ENCODE results near the gene UTRN.

The UTRN gene

GRCh38 chr6:144279484-144280150, 5.5 kb upstream of the UTRN start:
- no peak for FAIRE-seq
- DNase-seq (ENCODE audit: insufficient read length, low spot score) = no peak

DNA sequence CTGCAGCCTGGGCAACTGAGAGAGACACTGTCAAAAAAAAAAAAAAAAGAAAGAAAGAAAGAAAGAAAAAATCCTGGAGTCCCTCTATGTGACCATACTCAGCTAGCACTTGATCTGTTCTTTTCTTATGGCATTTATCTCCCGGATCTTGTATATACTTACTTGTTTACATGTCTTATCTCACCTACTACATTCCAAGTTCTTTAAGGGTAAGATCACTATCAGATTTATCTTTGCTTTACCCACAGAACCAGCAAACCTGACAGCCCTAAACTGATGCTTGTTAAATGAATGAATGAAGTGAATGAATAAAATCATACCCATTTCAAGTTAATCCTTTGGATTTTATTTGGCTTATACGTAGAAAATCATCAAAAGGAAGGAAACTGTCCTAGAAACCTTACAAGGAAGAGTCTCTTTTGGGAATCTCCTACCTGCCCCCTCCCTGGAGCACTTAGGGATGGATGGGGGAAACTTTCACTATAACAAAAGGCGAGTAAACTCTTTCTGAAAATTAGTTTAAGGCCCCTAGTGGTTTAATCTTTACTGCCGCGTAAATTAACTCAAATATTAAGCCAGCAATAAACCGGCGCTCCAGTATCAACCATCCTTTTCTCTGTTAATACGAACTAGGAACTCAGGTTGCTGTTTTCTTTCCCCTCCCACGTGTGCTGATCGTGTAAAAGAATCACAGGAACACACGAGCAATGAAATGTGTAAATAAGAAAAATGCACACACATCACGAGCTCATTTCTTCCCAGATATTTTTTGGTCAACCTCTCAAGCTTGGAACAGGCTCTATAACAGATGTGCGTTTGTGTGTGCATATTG, 1.3 kb upstream of the UTRN start:
- DNase-seq (ENCODE audit: insufficient read length, low spot score) (no peak), FAIRE-seq (no peak)

DNA sequence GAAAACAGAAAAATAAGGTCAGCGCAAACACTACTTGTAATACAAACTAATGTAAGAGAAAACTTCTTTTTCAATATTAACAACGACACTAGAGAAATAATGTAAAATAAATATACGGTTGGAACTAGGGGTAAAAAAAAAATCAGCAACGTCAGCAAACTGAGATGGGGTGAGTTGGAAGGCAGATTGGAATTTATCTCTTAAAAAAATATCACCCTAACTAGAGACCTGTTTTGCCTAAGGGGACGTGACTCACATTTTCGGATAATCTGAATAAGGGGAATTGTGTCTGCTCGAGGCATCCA, 705 bp upstream of the UTRN start:
- no peak for FAIRE-seq
- DNase-seq (ENCODE audit: insufficient read length, low spot score) = no peak

DNA sequence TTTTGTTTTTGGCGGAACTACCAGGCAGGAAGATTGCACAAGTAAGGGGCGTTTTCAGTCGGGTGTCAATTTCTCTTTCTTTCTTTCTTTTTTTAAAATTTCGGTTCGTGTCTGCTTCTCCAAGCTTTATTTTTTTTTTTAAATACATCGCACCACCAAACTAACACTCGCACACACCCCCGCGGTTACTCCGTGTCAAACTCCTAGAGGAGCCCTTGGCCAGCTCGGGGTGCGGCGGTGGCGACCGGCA, 338 bp downstream of the UTRN start:
- DNase-seq (ENCODE audit: insufficient read length, low spot score) = peak; percentile 20
- FAIRE-seq = no peak

- DNase-seq (ENCODE audit: insufficient read length, low spot score) (peak; percentile 29), FAIRE-seq (peak; percentile 35)
These were observed 815 bp downstream of the UTRN start for GRCh38 chr6:144285798-144286502.

DNA sequence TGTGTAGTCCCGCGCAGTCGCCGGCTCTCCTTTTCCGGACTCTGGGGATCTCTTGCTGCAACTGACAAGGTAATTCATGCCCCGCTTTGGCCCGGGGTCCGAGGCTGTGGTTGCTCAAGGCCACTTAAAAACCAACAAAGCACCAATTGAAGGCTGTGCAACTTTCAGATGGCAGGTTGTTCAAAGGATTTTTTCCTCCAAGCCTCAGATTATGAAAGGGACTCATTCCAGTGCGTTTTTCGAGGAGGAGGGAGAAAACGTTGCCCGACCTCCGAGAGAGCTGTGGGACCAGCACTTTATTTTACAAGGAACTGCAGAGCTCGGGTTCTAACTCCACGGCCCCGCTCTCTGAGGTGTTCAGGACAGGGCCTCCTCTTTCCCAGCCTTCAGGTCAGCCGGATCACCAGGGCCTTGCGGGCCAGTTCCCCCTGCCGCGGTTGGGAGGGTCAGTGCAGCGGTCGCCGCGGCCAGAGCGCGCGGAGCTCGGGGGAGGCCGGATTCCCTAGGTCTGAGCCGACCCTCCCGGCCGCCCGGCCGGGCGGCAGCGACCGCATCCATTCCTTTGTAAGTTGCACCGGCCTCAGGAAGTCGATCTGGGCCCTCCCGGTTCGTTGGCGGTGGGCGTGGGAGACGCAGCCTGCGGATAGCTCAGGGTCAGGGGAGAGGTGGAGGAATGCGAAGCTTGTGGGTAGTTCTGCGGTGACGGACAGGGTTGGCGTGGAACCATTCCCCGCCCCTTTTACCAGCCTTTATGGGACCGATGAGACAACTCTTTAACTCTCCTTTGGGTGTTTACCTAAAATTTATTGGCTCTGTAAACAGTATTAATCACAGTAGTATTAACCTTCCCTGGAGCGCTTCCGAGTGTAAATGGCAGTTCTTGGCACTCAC, 1.6 kb downstream of the UTRN start:
- FAIRE-seq (peak; percentile 14), DNase-seq (ENCODE audit: insufficient read length, low spot score) (no peak)

DNA sequence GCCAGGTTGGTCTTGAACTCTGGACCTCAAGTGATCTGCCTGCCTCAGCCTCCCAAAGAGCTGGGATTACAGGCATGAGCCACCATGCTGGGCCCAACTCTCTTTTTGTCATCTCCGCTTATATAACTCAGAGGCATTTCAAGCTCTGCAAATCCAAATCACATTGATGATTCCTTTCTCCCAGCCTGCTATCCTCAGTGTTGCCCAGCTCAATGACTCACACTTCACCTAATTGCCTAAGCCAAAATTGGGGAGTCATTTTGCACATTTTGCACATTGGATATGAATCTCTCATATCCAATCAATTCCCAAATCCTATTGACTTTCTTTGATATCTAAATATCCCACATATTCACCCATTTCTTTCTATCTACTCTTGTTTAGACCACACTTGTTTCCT, 3.9 kb downstream of the UTRN start:
- no peak for FAIRE-seq

DNA sequence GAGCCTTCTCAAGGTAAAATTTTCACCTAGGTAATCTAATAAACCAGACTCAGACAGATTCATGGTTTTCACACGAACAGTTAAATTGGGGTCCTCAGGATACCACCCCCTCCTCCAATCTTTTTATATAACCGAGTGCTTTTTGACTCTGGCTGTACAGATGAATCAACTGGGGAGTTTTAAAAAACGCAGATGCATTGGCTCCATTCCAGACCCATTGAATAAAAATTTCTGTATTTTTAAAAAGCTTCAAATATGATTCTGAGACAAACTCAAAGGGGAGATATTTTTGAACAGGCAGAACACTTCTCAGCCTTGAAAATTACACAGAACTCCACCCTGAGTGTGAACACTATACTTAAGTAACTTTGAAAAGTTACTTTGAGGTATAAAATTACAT, 7.2 kb downstream of the UTRN start:
- DNase-seq (ENCODE audit: insufficient read length, low spot score) = no peak
- FAIRE-seq = no peak

More for the DNA sequence above, 3.9 kb downstream of the UTRN start:
- DNase-seq (ENCODE audit: insufficient read length, low spot score) = no peak

GRCh38 chr6:144294016-144294415, 8.9 kb downstream of the UTRN start:
- no peak for DNase-seq (ENCODE audit: insufficient read length, low spot score)
- FAIRE-seq = no peak

DNA sequence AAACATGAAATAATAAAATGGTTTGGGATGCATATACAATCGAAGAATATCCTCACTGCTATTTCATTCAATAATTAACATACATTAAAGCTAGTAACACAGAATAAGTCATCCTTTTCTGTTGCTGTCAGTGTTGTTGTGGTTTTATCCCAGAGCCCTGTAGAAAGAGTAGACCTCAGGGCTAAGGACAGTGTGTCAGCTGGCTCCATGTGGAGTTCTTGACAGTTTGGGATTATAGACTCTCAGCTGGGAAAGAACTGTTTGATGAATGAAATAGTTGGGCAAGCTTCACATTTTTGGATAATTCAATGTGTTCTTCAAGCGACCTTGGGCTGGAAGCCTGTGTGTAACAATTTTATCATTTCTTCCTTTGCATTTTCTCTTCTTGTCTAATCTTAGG, 10.1 kb downstream of the UTRN start:
- FAIRE-seq = no peak
- DNase-seq (ENCODE audit: insufficient read length, low spot score) = no peak

GRCh38 chr6:144295981-144296767, 11.0 kb downstream of the UTRN start:
- DNase-seq (ENCODE audit: insufficient read length, low spot score) = no peak
- FAIRE-seq = no peak

- DNase-seq (ENCODE audit: insufficient read length, low spot score) = no peak
- peak; percentile 21 for FAIRE-seq
These were observed 11.8 kb downstream of the UTRN start for GRCh38 chr6:144296973-144297372.

DNA sequence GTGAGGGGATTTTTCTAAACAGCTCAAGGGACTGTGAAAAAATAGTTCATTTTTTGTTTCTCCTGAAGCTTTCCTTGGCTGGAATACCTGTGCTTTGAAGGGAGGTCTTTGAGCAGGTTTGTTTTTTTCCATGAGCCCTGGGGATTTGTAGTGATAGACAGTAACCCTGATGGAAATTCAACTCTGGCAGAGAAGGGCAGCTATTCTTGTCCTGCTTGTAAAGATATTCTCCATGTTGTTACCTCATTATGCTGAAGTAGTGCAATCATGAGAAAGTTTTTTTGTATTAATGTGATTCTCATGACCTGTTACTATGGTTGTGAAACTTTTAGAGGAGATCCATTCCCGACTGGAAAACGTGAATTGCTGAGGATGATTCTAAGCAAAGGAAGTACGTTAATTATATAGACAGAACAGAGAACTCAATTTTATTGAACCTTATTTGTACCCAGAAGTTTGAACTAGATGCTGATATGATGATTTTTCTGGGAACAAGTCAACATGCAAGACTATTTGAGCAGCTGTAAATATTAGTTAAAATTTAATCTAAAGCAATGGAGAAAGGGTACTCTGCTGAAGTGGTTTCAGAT, 12.5 kb downstream of the UTRN start:
- FAIRE-seq (peak; percentile 73), DNase-seq (ENCODE audit: insufficient read length, low spot score) (no peak)

GRCh38 chr6:144298194-144298593, 13.1 kb downstream of the UTRN start:
- FAIRE-seq (peak; percentile 66), DNase-seq (ENCODE audit: insufficient read length, low spot score) (no peak)

DNA sequence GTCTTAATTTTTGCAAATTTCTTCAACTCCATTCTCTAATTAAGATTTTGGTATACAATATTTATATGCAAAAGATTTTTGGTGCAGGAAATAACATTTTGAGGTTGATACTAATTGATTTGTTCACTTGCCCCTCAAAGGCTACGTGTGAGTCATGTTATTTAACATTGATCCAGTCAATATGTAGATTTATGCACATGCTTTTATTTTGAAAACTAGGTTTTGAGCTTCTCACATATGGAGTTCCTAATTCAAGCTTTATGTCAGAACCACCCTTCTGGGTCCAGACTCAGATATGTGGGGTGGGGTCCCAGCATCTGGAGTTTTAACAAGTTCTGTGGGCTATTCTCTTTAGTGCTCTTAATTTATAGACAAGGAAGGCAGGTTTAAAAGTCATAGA, 13.8 kb downstream of the UTRN start:
- DNase-seq (ENCODE audit: insufficient read length, low spot score) (no peak), FAIRE-seq (no peak)

GRCh38 chr6:144302701-144303372, 17.7 kb downstream of the UTRN start:
- no peak for DNase-seq (ENCODE audit: insufficient read length, low spot score)
- no peak for FAIRE-seq

DNA sequence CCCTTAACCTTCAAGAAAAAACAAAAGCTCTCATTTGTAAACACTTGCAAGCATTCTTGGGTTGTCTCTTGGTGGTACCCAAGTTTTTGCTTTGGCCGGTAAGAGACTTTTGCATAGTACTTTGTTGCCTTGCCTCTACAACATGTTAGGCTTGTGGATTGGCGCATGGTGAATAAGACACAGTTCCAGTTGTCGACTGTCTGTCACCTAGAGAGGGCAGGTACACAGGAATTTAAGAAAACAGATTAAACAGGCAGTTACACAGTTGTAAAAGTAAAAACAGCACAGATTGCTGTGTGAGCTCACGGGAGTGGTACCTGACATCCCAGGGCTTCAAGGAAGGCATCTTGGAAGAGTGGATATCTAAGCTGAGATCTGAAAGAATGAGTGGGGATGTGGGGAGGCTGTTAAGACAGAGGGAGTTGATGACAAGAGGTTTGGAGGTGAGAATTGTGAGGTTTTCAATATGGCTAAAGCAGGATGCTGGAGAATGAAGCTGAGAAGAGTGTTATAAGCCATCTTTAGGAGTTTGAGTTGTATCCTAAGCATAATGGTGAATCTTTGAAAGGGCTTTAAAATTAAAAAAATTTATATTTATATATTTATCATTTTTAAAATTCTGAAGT, 19.2 kb downstream of the UTRN start:
- FAIRE-seq (no peak), DNase-seq (ENCODE audit: insufficient read length, low spot score) (no peak)

- FAIRE-seq (no peak), DNase-seq (ENCODE audit: insufficient read length, low spot score) (no peak)
These were observed 20.4 kb downstream of the UTRN start for GRCh38 chr6:144305567-144305966.

DNA sequence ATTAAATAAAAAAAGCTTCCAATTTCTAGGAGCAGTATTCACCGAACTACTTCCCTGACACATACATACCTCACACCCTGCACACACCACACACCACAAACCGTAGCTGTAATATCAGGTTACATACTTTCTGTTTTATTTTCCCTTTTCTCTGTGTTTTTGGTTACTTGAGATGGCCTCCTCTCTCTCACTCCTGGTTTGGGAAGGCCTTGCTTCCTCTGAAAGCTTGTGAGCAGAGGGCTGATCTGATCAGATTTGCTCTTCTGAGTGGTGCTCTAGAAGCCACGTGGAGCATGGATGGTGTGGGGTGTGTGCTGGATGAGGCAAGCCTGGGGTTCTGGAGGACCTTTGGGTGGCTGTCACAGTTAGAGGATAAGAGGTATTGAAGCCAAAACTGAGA, 20.9 kb downstream of the UTRN start:
- FAIRE-seq (peak; percentile 98), DNase-seq (ENCODE audit: insufficient read length, low spot score) (no peak)

Measured in GM19239 (cell line).